GM12865 (cell line): ENCODE data around the gene MYBL2.

ENCODE experiments used
- DNase-seq: peaks from one replicate; pipeline ENCODE4 v3.0.0; 2010; ENCODE audit warnings: low read depth
- H3K4me3 ChIP-seq: 2 replicates; pipeline ENCODE4 v1.5.1; 2011; ENCODE audit warnings: mild to moderate bottlenecking, low read depth, low read length, control low read depth
- TF ChIP-seq, protein P1 (sequence below): IDR thresholded peaks from 2 replicates; pipeline ENCODE4 v1.5.1; 2011; ENCODE audit warnings: low read length, control low read depth, low read depth, inconsistent platforms; ENCODE audit not compliant: insufficient read depth; ENCODE audit errors: missing control alignments

Gene MYBL2

GRCh38 chr20:43715511-43715910 lies 48.6 kb downstream of the MYBL2 start:
- TF ChIP-seq, protein P1, sequence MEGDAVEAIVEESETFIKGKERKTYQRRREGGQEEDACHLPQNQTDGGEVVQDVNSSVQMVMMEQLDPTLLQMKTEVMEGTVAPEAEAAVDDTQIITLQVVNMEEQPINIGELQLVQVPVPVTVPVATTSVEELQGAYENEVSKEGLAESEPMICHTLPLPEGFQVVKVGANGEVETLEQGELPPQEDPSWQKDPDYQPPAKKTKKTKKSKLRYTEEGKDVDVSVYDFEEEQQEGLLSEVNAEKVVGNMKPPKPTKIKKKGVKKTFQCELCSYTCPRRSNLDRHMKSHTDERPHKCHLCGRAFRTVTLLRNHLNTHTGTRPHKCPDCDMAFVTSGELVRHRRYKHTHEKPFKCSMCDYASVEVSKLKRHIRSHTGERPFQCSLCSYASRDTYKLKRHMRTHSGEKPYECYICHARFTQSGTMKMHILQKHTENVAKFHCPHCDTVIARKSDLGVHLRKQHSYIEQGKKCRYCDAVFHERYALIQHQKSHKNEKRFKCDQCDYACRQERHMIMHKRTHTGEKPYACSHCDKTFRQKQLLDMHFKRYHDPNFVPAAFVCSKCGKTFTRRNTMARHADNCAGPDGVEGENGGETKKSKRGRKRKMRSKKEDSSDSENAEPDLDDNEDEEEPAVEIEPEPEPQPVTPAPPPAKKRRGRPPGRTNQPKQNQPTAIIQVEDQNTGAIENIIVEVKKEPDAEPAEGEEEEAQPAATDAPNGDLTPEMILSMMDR, result no peak
- DNase-seq, result no peak
- H3K4me3 ChIP-seq, result no peak overlapping the region

DNA sequence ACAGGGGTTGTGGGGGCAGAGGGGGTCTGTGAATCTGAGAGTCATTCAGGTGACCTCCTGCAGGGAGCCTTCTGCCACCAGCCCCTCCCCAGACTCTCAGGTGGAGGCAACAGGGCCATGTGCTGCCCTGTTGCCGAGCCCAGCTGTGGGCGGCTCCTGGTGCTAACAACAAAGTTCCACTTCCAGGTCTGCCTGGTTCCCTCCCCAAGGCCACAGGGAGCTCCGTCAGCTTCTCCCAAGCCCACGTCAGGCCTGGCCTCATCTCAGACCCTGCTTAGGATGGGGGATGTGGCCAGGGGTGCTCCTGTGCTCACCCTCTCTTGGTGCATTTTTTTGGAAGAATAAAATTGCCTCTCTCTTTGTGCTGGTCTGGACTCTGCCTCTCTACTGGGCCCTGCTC lies 49.2 kb downstream of the MYBL2 start:
- no peak overlapping the region for H3K4me3 ChIP-seq
- DNase-seq, result no peak
- TF ChIP-seq, protein P1, result no peak

GRCh38 chr20:43716757-43717615 lies 50.1 kb downstream of the MYBL2 start:
- no peak for DNase-seq
- no peak overlapping the region for H3K4me3 ChIP-seq
- TF ChIP-seq, protein P1, result no peak

DNA sequence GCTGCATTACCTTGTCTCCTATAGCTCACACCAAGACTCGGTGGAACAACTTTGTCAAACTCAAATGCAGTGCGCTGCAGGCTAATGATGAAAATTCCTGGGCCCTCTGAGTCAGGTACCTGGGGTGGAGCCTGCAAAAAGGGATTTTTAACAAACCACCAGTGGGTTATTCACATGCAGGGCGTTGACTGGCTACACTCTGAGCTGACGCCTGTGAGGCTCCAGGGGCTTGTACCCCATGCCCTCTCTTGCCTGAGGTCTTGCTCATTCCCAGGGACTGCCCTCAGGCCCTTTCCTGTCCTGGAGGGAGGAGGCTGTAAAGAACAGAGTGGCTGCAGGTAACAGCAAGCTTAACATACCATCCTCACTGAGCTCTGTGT lies 50.7 kb downstream of the MYBL2 start:
- no peak overlapping the region for H3K4me3 ChIP-seq
- TF ChIP-seq, protein P1, result no peak
- no peak for DNase-seq

DNA sequence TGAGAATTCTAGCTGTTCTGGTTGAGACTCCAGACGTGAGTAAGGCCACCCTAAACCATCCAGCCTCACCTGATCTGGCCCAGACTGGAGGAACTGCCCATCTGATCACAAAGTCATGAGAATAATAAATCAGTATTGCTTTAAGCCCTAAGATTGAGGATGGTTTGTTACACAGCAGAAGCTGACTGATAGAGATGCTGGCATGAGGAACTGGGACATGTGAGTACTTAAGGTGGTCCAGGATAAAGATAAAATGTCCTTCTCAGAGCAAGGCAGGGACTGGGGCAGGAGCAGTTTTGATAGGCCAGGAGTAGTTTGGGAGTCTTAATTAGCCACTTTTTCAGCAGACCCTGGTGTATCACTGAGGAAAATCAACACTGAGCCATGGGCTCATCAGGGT lies 53.1 kb downstream of the MYBL2 start:
- TF ChIP-seq, protein P1, result no peak
- DNase-seq, result no peak
- H3K4me3 ChIP-seq, result no peak overlapping the region

DNA sequence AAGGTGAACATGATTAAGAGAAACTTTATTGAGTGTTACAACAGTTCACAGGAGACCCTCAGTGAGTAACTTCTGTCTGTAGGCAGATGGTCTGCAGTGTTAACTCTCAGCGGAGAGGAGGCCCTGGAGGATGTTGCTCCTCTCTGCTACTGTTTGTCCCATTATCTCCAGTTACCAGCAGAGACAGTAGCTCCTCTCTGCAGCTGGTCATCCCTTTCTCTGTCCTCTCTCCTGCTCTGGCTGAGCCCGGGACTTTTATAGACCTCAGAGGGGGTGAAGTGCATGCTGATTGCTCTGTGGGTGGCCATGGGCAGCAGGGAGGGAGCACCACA lies 54.1 kb downstream of the MYBL2 start:
- DNase-seq, result no peak
- TF ChIP-seq, protein P1, result no peak
- no peak overlapping the region for H3K4me3 ChIP-seq
